ENCODE results near the gene CCDC50. TPM values are rescaled to one million over a fixed set of nuclear protein-coding genes. Genes with fewer than 3 reads are reported as not detected.

The CCDC50 gene
- total RNA-seq, 2 experiments from 2014 or later, result 22.0 to 23.1 TPM

DNA sequence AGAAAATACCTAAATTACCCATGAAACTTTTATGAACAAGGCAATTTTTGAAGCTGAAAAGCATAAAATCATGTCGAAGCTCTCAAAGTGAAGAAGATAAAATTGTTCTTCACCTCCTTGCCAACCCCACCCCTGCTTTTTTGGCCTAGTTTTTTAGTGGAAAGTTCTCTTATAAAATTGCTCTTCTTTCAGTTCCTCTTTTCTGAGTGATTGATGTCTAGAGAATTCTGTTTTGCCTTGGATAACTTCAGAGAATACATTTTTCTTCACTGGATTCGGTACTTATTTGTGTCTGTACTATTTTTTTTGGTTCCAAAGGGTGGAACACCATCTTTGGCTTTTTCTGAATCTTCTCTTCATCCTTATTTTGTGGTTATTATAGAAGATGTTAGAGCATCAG is 106.8 kb downstream of the CCDC50 start:
- Mint-ChIP-seq H3K36me3 (ENCODE audit: low read depth) (no peaks in the 10 kb centered on the region), H3K27me3 (peaks cover 4% of the 10 kb centered on the region), H3K9me3 (no peaks in the 10 kb centered on the region), H3K4me1 (no peaks in the 10 kb centered on the region), H3K27ac (no peak overlapping the region), H3K4me3 (no peak overlapping the region)
- ChIA-PET POLR2A (no interaction called here), CTCF (no interaction called here)
- DNase-seq, result no peak

DNA sequence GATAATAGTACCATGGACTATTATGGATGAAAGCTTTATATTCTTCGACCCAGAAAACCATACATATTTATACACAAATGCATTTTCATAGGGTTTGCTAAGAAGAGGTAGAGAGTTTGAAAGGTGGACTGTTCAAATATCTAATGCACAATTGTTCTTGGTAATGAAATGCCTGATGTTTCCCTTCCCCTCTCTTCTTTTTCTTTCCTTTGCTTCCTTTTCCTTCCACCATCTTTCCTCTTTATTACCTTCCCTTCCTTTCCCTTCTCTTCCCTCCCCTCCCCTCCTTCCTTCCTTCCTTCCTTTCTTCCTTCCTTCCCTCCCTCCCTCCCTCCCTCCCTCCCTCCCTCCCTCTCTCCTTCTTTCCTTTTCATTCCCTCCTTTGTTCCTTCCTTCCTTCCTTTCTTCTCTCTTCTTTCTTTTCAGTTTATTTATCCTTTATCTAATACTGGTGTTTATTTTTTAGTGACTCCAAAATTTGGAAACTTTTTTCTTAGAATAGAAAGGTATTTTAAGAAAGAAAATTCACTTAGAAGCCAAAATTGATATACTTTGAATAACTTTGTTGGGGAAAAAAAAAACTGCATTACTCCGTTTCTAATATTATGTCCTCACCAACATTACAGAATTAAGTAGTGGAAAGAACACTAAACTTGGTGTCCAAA is 109.1 kb downstream of the CCDC50 start:
- DNase-seq, result no peak
- Mint-ChIP-seq H3K9me3 (no peaks in the 10 kb centered on the region), H3K27me3 (peaks cover 4% of the 10 kb centered on the region), H3K36me3 (ENCODE audit: low read depth) (no peaks in the 10 kb centered on the region), H3K4me3 (no peak overlapping the region), H3K27ac (no peak overlapping the region), H3K4me1 (no peaks in the 10 kb centered on the region)
- ChIA-PET POLR2A (no interaction called here), CTCF (no interaction called here)

DNA sequence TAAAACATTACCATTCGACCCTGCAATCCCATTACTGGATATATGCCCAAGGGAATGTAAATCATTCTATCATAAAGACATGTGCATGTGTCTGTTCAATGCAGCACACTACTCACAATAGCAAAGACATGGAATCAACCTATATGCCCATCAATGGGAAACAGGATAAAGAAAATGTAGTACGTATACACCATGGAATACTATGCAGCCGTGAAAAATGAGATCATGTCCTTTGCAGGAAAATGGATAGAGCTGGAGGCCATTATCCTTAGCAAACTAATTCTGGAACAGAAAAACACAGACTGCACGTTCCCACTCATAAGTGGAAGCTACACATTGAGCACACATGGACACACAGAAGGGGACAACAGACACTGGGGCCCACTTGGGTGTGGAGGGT is 111.3 kb downstream of the CCDC50 start:
- Mint-ChIP-seq H3K36me3 (ENCODE audit: low read depth) (no peaks in the 10 kb centered on the region), H3K27ac (no peak overlapping the region), H3K27me3 (peaks cover 4% of the 10 kb centered on the region), H3K9me3 (no peaks in the 10 kb centered on the region), H3K4me3 (no peak overlapping the region), H3K4me1 (no peaks in the 10 kb centered on the region)
- no peak for DNase-seq
- POLR2A ChIA-PET, result no interaction called here
- CTCF ChIA-PET, result no interaction called here

DNA sequence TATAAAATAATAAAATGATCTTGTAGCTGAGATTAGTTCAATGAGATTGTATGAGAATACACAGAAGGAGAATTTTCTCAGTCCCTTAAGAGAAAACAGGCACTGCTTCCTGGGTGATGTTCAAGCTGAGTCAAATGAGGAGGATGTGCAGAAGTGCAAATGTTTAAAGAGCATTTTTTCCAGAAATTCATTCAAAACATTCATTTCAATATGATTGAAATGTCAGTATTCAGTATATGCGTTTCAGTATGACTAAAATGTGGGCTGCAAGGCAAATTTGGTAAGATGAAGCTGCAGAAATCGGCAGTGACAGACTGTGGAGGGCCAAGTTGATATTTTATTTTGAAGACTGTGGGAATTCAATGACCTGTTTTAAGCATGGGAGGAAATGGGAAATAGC is 112.5 kb downstream of the CCDC50 start:
- H3K36me3 Mint-ChIP-seq (ENCODE audit: low read depth), result no peaks in the 10 kb centered on the region
- H3K4me3 Mint-ChIP-seq, result no peak overlapping the region
- no peaks in the 10 kb centered on the region for H3K4me1 Mint-ChIP-seq
- CTCF ChIA-PET, result no interaction called here
- no peaks in the 10 kb centered on the region for H3K9me3 Mint-ChIP-seq
- no peak overlapping the region for H3K27ac Mint-ChIP-seq
- no peaks in the 10 kb centered on the region for H3K27me3 Mint-ChIP-seq
- POLR2A ChIA-PET, result no interaction called here
- no peak for DNase-seq

DNA sequence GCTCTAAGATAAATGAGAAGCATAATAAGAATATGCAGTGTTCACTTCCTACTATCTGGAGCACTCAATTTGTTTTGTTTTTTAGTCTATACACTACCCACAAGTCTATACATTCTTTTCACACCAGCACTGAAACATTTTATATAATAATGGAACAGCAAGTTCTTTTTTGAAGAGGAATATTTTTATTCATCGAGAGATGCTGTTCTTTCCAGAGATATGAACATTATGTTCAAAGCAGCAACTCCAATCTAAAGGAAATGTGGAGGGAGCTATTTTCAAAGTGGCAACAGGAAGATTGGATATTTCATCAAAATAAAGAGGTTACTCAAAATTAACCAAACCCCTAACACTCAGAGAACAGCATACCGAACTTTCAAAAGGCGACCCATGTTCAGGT is 115.4 kb downstream of the CCDC50 start:
- Mint-ChIP-seq H3K9me3 (no peaks in the 10 kb centered on the region), H3K36me3 (ENCODE audit: low read depth) (no peaks in the 10 kb centered on the region), H3K27me3 (no peaks in the 10 kb centered on the region), H3K4me3 (no peak overlapping the region), H3K4me1 (no peaks in the 10 kb centered on the region), H3K27ac (no peak overlapping the region)
- ChIA-PET CTCF (no interaction called here), POLR2A (no interaction called here)
- DNase-seq, result no peak

Other genes starting within 250 kb of the CCDC50 start
- not detected for gene OSTN, start 130.2 kb upstream of the CCDC50 start, total RNA-seq
- under 1 TPM in 1 of 2 experiments, not detected in 1; 0.20 TPM for gene UTS2B, start 1.1 kb downstream of the CCDC50 start, total RNA-seq
- not detected for gene PYDC2, start 131.8 kb downstream of the CCDC50 start, total RNA-seq